ENCODE measurements around the gene CLEC2A.

GRCh38 chr12:9907769-9908168, 24.4 kb downstream of the CLEC2A start:
- TF ChIP-seq, protein P1, sequence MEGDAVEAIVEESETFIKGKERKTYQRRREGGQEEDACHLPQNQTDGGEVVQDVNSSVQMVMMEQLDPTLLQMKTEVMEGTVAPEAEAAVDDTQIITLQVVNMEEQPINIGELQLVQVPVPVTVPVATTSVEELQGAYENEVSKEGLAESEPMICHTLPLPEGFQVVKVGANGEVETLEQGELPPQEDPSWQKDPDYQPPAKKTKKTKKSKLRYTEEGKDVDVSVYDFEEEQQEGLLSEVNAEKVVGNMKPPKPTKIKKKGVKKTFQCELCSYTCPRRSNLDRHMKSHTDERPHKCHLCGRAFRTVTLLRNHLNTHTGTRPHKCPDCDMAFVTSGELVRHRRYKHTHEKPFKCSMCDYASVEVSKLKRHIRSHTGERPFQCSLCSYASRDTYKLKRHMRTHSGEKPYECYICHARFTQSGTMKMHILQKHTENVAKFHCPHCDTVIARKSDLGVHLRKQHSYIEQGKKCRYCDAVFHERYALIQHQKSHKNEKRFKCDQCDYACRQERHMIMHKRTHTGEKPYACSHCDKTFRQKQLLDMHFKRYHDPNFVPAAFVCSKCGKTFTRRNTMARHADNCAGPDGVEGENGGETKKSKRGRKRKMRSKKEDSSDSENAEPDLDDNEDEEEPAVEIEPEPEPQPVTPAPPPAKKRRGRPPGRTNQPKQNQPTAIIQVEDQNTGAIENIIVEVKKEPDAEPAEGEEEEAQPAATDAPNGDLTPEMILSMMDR (IDR thresholded peaks at IDR 0.05 in 4 of 5, conservative IDR thresholded peaks at IDR 0.05 in 1 of 5) = no peak
- TF ChIP-seq POLR2A (IDR thresholded peaks at IDR 0.05) = no peak
